Urinary bladder (tissue), 4 donors: ENCODE results near the gene LRFN4. TPM values are rescaled to one million over a fixed set of nuclear protein-coding genes. Genes with fewer than 3 reads are reported as not detected.

ENCODE experiments used
- DNase-seq: peaks from one replicate; pipeline ENCODE4 v3.0.0-alpha.2; 2015; ENCODE audit errors: extremely low spot score
- H3K27ac ChIP-seq: one replicate; pipeline ENCODE4 v1.5.1; 2013; ENCODE audit warnings: low read depth, mild to moderate bottlenecking, moderate library complexity
- H3K36me3 ChIP-seq: one replicate; pipeline ENCODE4 v1.6.1; 2013; ENCODE audit warnings: mild to moderate bottlenecking, moderate library complexity; ENCODE audit not compliant: insufficient read depth
- H3K4me1 ChIP-seq: one replicate; pipeline ENCODE4 v1.6.1; 2013; ENCODE audit warnings: mild to moderate bottlenecking, moderate library complexity; ENCODE audit not compliant: insufficient read depth
- H3K4me3 ChIP-seq: one replicate; pipeline ENCODE4 v1.5.1; 2013; ENCODE audit warnings: low read depth, low read length
- WGBS: extraction: QIAGEN DNeasy Blood & Tissue Kit; methylation state at CpG from one replicate; pipeline ENCODE4 v1.1.7; 2013; 5-methylcytosine and 5-hydroxymethylcytosine counted together
- polyA plus RNA-seq: library from polyadenylated mRNA; stranded (reverse); fragments of 200-250 nt; gene quantifications from one replicate; pipeline ENCODE4 v1.2.3, GENCODE V29; 2013
- total RNA-seq: library from RNA; depleted of rRNA; stranded (reverse); fragments of >200 nt; gene quantifications from one replicate; pipeline ENCODE4 v1.2.3, GENCODE V29; 2014
- donor health status: healthy with polysubstance abuse.
- donor health status: healthy.

The LRFN4 gene
- total and polyA plus RNA-seq, 2 donors: 3.7 to 19.1 TPM

DNA sequence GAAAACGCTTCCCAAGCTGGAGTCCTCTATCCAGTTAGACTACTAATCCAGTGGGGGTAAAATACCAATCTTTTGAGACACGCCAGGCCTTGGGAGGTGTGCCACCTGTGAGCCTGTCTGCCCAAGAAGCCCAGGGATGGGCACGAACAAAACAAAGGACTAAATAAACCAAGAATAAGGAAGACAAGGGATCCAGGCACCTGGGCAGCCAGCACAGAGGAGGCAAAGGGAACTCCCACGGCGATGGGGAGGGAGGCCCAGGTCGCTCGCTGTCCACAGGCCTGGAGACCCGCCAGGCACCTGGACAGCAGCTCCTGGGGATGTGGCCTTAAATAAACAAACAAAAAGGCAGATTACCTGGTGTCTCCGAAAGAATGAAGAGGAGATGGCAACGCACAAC is 31.4 kb downstream of the LRFN4 start:
- 91% methylated on average over 10 of the region's 10 CpGs for WGBS
- H3K4me1 ChIP-seq: no peaks in the 10 kb centered on the region
- H3K4me3 ChIP-seq: no peak overlapping the region
- no peak for DNase-seq
- no peaks in the 10 kb centered on the region for H3K36me3 ChIP-seq
- no peak overlapping the region for H3K27ac ChIP-seq

GRCh38 chr11:66889960-66890359 is 33.1 kb downstream of the LRFN4 start:
- H3K27ac ChIP-seq: no peak overlapping the region
- no peak for DNase-seq
- no peaks in the 10 kb centered on the region for H3K36me3 ChIP-seq
- no peak overlapping the region for H3K4me3 ChIP-seq
- 72% methylated on average over 8 of the region's 8 CpGs for WGBS
- H3K4me1 ChIP-seq: no peaks in the 10 kb centered on the region

DNA sequence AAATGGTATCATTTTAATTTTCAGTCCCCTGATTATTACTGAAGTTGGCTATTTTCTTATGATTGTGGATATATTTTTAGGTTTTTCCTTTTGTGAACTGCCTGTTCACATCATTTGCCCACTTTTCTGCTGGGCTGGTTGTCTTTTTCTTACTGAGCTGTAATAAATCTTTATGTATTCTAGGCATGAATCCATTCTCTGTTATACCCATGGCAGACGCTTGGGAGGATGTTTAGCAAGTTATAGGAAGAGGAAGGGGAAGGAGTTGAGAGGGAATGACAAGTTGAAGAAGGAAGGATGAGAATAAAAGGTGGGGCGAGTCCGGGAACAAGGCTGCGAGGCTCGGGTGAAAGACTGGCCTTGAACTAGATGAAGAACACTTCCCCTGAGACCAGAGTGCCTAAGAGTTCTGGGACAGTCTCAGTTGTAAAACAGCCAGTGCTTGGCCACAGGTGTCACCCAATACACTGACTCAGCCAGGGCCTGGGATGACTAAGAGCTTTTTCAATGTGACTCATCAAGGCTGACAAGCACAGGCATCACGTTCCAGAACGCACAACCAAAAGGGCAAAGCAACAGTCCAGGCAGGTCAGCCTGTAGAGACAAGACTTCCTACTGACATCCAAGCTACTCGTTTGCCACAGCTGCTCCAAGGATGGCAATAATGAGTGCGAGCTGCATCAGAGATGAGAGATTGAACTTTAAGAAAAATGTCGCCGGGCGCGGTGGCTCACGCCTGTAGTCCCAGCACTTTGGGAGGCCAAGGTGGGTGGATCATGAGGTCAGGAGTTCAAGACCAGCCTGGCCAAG is 35.2 kb downstream of the LRFN4 start:
- WGBS: 86% methylated on average over 14 of the region's 14 CpGs
- Histone ChIP-seq H3K36me3 (no peaks in the 10 kb centered on the region), H3K4me3 (no peak overlapping the region), H3K27ac (no peak overlapping the region), H3K4me1 (no peaks in the 10 kb centered on the region)
- DNase-seq: no peak

DNA sequence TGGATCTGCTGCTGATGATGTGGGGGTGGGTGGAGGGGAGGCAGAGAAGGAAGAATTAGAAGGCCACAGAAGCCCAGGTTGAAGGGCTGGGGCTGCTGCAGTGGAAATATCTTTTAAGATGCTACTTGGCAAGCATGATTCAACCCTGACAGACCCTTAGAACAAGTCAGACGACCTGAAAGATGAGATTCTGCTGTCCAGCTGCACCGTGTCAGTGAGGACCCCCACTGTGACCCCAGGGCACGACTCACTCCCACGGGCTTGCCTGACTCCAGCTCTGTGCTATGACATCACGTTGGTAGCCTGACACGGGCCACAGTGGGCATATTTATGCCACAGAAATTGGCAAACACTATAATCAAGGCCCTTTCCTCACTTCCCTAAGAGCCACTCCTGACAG is 36.0 kb downstream of the LRFN4 start:
- Histone ChIP-seq H3K27ac (no peak overlapping the region), H3K36me3 (no peaks in the 10 kb centered on the region), H3K4me3 (no peak overlapping the region), H3K4me1 (no peaks in the 10 kb centered on the region)
- whole genome bisulfite sequencing: 55% methylated on average over 6 of the region's 6 CpGs
- DNase-seq: no peak

DNA sequence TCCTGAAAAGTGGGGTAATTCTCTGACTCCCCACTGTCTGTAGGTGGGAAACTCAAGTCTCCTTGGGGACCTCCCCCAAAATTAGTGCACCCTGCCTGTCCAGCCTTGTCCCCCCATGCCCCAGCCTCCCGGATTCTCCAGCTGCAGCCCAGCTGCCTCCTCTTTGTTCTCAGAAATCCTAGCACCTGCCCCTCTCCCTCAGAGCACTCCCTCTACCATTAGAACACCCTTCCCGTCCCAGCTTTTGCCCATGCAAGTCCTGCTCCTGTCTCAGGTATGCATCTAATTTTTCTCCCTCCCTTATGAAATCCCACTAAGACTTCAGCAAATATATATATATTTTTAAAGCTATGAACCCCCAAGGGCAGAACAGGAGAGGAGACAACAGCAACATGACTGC is 37.3 kb downstream of the LRFN4 start:
- H3K27ac ChIP-seq: no peak overlapping the region
- no peaks in the 10 kb centered on the region for H3K4me1 ChIP-seq
- WGBS: 64% methylated on average over 2 of the region's 2 CpGs
- no peak overlapping the region for H3K4me3 ChIP-seq
- DNase-seq: no peak
- H3K36me3 ChIP-seq: no peaks in the 10 kb centered on the region

DNA sequence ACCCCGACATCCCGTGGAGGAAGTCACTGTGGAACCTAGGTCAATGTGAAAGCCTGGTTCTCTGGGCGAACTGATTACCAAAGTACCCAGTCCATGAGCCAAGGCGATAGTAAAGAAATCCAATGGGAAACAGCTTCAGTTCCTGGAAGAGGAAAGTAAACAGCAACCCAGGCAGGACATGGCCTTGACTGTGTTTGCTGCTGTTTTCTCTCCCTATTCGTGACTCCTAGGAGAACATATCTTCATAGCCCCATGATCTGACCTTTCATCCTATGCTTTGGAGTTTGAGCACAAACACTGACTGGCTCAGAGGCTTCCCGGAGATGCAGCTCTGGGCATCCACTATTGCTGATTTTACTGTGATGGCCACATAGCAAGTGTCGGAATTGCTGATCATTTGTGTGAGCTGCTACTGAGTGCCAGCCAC is 45.1 kb downstream of the LRFN4 start:
- H3K36me3 ChIP-seq: no peaks in the 10 kb centered on the region
- no peak overlapping the region for H3K27ac ChIP-seq
- 95% methylated on average over 7 of the region's 7 CpGs for WGBS
- DNase-seq: no peak
- H3K4me3 ChIP-seq: no peak overlapping the region
- no peaks in the 10 kb centered on the region for H3K4me1 ChIP-seq

GRCh38 chr11:66902486-66903177 is 45.8 kb downstream of the LRFN4 start:
- 88% methylated on average over 15 of the region's 15 CpGs for WGBS

GRCh38 chr11:66904055-66904454 is 47.2 kb downstream of the LRFN4 start:
- Histone ChIP-seq H3K36me3 (no peaks in the 10 kb centered on the region), H3K4me3 (no peak overlapping the region), H3K27ac (no peak overlapping the region), H3K4me1 (no peaks in the 10 kb centered on the region)
- no peak for DNase-seq
- 97% methylated on average over 3 of the region's 3 CpGs for WGBS

More at GRCh38 chr11:66902486-66903177, 45.8 kb downstream of the LRFN4 start:
- Histone ChIP-seq H3K27ac (no peak overlapping the region), H3K36me3 (no peaks in the 10 kb centered on the region), H3K4me3 (no peak overlapping the region), H3K4me1 (no peaks in the 10 kb centered on the region)
- no peak for DNase-seq

- WGBS: 91% methylated on average over 6 of the region's 6 CpGs
- no peak overlapping the region for H3K4me3 ChIP-seq
- DNase-seq: no peak
- no peak overlapping the region for H3K27ac ChIP-seq
- H3K36me3 ChIP-seq: no peaks in the 10 kb centered on the region
- H3K4me1 ChIP-seq: no peaks in the 10 kb centered on the region
Observed at GRCh38 chr11:66904561-66904960, 47.7 kb downstream of the LRFN4 start.

DNA sequence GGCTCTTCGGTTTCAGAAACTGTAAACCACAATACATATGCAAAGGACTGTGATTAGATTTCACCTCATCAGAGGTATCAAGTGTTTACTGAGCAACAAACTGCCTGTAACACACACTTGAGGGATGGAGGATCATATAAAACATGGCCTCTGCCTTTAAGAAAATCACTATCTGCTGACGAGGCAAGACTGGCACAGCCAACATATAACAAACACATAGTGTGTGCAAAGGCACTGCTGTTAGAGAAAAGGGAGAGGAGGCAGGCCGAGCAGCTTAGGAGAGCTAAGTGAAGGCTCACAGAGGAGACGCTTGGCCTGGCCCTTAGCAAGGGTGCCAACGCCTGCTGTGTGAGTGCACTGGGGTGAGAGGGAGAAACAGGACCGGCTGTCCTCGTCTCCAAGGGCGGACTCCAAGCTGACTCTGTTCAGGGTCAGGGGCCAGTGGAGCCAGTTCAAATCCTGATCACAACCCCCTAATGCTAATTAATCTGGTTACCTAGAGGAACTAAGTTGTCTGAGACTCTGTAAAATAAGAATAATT is 48.2 kb downstream of the LRFN4 start:
- DNase-seq: no peak
- Histone ChIP-seq H3K27ac (no peak overlapping the region), H3K4me1 (no peaks in the 10 kb centered on the region), H3K4me3 (no peak overlapping the region), H3K36me3 (no peaks in the 10 kb centered on the region)
- 87% methylated on average over 8 of the region's 8 CpGs for WGBS

- Histone ChIP-seq H3K4me1 (no peaks in the 10 kb centered on the region), H3K36me3 (no peaks in the 10 kb centered on the region), H3K27ac (no peak overlapping the region), H3K4me3 (no peak overlapping the region)
- no peak for DNase-seq
- WGBS: 93% methylated on average over 4 of the region's 4 CpGs
Observed at GRCh38 chr11:66905631-66906030, 48.8 kb downstream of the LRFN4 start.

DNA sequence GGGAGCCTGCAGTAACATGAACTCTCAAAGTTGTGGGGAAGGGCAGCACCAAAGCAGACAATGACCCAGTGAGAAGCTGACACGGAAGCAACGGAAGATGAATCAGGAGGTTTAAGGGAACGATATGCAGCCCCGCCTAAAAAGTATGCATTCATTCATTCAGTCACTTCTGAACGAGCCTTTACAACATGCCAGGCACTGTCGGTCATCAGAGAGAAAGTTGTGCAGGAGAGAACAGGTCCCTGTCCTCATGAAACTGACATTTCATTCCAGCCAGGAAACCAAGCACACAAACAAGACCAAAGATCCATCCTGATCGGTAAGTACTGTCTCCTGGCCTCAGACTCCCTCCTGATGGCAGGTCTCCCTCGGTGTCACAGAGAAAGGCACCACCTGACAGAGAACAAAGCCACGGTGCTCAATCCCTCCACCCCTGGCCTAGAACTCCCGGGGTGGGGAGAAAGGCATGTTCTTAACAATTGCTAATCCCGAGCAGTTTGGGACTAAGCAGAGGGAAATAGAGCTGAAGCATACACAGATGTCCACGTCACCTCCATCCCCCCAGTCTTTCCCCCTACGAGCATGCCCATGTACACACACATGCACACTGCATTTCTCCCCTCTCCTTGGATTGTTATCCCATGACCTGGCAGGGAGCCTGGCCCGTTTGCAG is 49.3 kb downstream of the LRFN4 start:
- H3K4me1 ChIP-seq: no peaks in the 10 kb centered on the region
- 62% methylated on average over 14 of the region's 14 CpGs for WGBS
- no peaks in the 10 kb centered on the region for H3K36me3 ChIP-seq
- no peak overlapping the region for H3K27ac ChIP-seq
- DNase-seq: no peak
- H3K4me3 ChIP-seq: no peak overlapping the region

GRCh38 chr11:66907751-66908630 is 51.1 kb downstream of the LRFN4 start:
- no peak overlapping the region for H3K4me3 ChIP-seq
- no peak overlapping the region for H3K27ac ChIP-seq
- 84% methylated on average over 9 of the region's 9 CpGs for WGBS
- no peaks in the 10 kb centered on the region for H3K4me1 ChIP-seq
- DNase-seq: no peak
- no peaks in the 10 kb centered on the region for H3K36me3 ChIP-seq
